HuH-7 (cell line): ENCODE measurements around the gene FAM120B.
A peak's percentile ranks its signal among the peaks of the same experiment; 100 is the strongest.

Experiments
- DNase-seq: peaks from one replicate; pipeline ENCODE4 v3.0.0; 2011; ENCODE audit warnings: low spot score

The FAM120B gene

GRCh38 chr6:170420283-170420682 lies 113.7 kb downstream of the FAM120B start:
- DNase-seq = no peak

- no peak for DNase-seq
These were observed 114.5 kb downstream of the FAM120B start for GRCh38 chr6:170420791-170421776.

GRCh38 chr6:170421921-170422320 lies 115.4 kb downstream of the FAM120B start:
- no peak for DNase-seq

GRCh38 chr6:170423030-170423429 lies 116.5 kb downstream of the FAM120B start:
- DNase-seq = no peak

- no peak for DNase-seq
These were observed 117.5 kb downstream of the FAM120B start for GRCh38 chr6:170423814-170424603.

- DNase-seq = no peak
These were observed 118.1 kb downstream of the FAM120B start for GRCh38 chr6:170424604-170425126.

GRCh38 chr6:170429450-170429849 lies 122.9 kb downstream of the FAM120B start:
- peak; percentile 58 for DNase-seq

GRCh38 chr6:170433163-170434116 lies 126.9 kb downstream of the FAM120B start:
- DNase-seq = no peak

GRCh38 chr6:170434117-170434820 lies 127.7 kb downstream of the FAM120B start:
- peak; percentile 70 for DNase-seq

- DNase-seq = no peak
These were observed 128.2 kb downstream of the FAM120B start for GRCh38 chr6:170434821-170435155.

- no peak for DNase-seq
These were observed 129.2 kb downstream of the FAM120B start for GRCh38 chr6:170435766-170436165.

- no peak for DNase-seq
These were observed 129.8 kb downstream of the FAM120B start for GRCh38 chr6:170436209-170436809.

GRCh38 chr6:170437719-170438401 lies 131.3 kb downstream of the FAM120B start:
- no peak for DNase-seq

- DNase-seq = peak; percentile 58
These were observed 131.8 kb downstream of the FAM120B start for GRCh38 chr6:170438402-170438753.

GRCh38 chr6:170438861-170439260 lies 132.3 kb downstream of the FAM120B start:
- no peak for DNase-seq

GRCh38 chr6:170439366-170440361 lies 133.1 kb downstream of the FAM120B start:
- no peak for DNase-seq

- no peak for DNase-seq
These were observed 133.9 kb downstream of the FAM120B start for GRCh38 chr6:170440437-170440836.

- DNase-seq = no peak
These were observed 134.8 kb downstream of the FAM120B start for GRCh38 chr6:170441316-170441715.

- DNase-seq = no peak
These were observed 136.0 kb downstream of the FAM120B start for GRCh38 chr6:170442596-170442995.
